MCF 10A (cell line): ENCODE results near the gene PKN2. TPM values are rescaled to one million over a fixed set of nuclear protein-coding genes. Genes with fewer than 3 reads are reported as not detected.

ENCODE experiments used
- BruUV-seq: library from RNA; stranded (reverse); fragments of 400-500 nt; replicated peaks from 2 replicates; lab custom pipeline; 2021; lab: Mats Ljungman, UMichigan
- CTCF ChIA-PET: fragments of 300-600 bp; sonication (Branson Sonifier 250); formaldehyde crosslinking; extraction: SDS; loops from one replicate; lab custom pipeline; 2021; ENCODE audit warnings: antibody characterized with exemption, inconsistent platforms; lab: Yijun Ruan, JAX
- POLR2A ChIA-PET: fragments of 300-600, 350-650 bp; sonication (Branson Sonifier 250); formaldehyde crosslinking; extraction: SDS; loops from one replicate; lab custom pipeline; 2020; ENCODE audit warnings: antibody characterized with exemption, inconsistent platforms; lab: Yijun Ruan, JAX
- DNase-seq: peaks from one replicate; pipeline ENCODE4 v3.0.0-alpha.2; 2018; ENCODE audit not compliant: unreplicated experiment
- H3K27ac Mint-ChIP-seq: one replicate; pipeline ENCODE4 v1.8.0; 2022; ENCODE audit warnings: mild to moderate bottlenecking, low read depth, mixed read lengths; ENCODE audit not compliant: unreplicated experiment
- H3K27me3 Mint-ChIP-seq: one replicate; pipeline ENCODE4 v1.8.0; 2022; ENCODE audit warnings: mixed read lengths; ENCODE audit not compliant: insufficient read depth, unreplicated experiment
- H3K36me3 Mint-ChIP-seq: one replicate; pipeline ENCODE4 v1.8.0; 2022; ENCODE audit warnings: mild to moderate bottlenecking, moderate library complexity, mixed read lengths; ENCODE audit not compliant: insufficient read depth, unreplicated experiment
- H3K4me1 Mint-ChIP-seq: one replicate; pipeline ENCODE4 v1.8.0; 2022; ENCODE audit warnings: mixed read lengths; ENCODE audit not compliant: insufficient read depth, unreplicated experiment
- H3K4me3 Mint-ChIP-seq: one replicate; pipeline ENCODE4 v1.8.0; 2022; ENCODE audit warnings: mild to moderate bottlenecking, moderate library complexity, mixed read lengths; ENCODE audit not compliant: unreplicated experiment
- H3K9me3 Mint-ChIP-seq: one replicate; pipeline ENCODE4 v1.8.0; 2022; ENCODE audit warnings: mixed read lengths; ENCODE audit not compliant: unreplicated experiment
- CTCF ChIP-seq: fragments of 200-600 bp; IDR thresholded peaks from one replicate; pipeline ENCODE4 v1.8.0; 2022; ENCODE audit warnings: antibody characterized with exemption, mild to moderate bottlenecking; ENCODE audit not compliant: unreplicated experiment
- intact Hi-C: fragments of 100-400 bp; cut with micrococcal nuclease; formaldehyde crosslinking; loops from 2 replicates; pipeline ENCODE4 v1.14.1; 2022
- total RNA-seq: library from RNA; stranded (reverse); gene quantifications from 2 replicates; pipeline ENCODE4 v1.2.3, GENCODE V29; 2022

PKN2 gene
- total RNA-seq, 1 experiment from 2014 or later = 40.2 TPM

- Mint-ChIP-seq H3K4me3 (no peak overlapping the region), H3K4me1 (peaks cover 22% of the 10 kb centered on the region), H3K27ac (peak overlapping the region; percentile 68), H3K36me3 (peaks cover 55% of the 10 kb centered on the region), H3K9me3 (no peaks in the 10 kb centered on the region), H3K27me3 (no peaks in the 10 kb centered on the region)
- ChIA-PET CTCF (interaction anchor here (0.9 to 1.0 kb wide), 2 partner anchors 75 to 118 kb away, joined by 3 to 4 read pairs; no protein-coding TSS in a partner anchor), POLR2A (interaction anchor here (0.6 to 1.2 kb wide), 4 partner anchors 10 to 64 kb away, joined by 3 to 4 read pairs (median 3); no protein-coding TSS in a partner anchor)
- intact Hi-C loops = no loop called here
- peak; percentile 69 for DNase-seq
- BruUV-seq = no TSS peak
- TF ChIP-seq CTCF = no peak
These were observed 89.6 kb downstream of the PKN2 start for GRCh38 chr1:88773540-88774150.

GRCh38 chr1:88774151-88774556 lies 90.1 kb downstream of the PKN2 start:
- H3K36me3 Mint-ChIP-seq = peaks cover 60% of the 10 kb centered on the region
- ChIA-PET POLR2A (interaction anchor here (0.7 to 1.2 kb wide), 4 partner anchors 9 to 22 kb away, joined by 3 to 5 read pairs (median 4); no protein-coding TSS in a partner anchor), CTCF (interaction anchor here (0.9 to 1.5 kb wide), 4 partner anchors 20 to 118 kb away, joined by 3 to 4 read pairs (median 3); no protein-coding TSS in a partner anchor)
- no peaks in the 10 kb centered on the region for H3K27me3 Mint-ChIP-seq
- no peaks in the 10 kb centered on the region for H3K9me3 Mint-ChIP-seq
- BruUV-seq = no TSS peak
- no peak overlapping the region for H3K4me3 Mint-ChIP-seq
- DNase-seq = peak; percentile 64
- TF ChIP-seq CTCF = no peak
- peak overlapping the region; percentile 68 for H3K27ac Mint-ChIP-seq
- peaks cover 22% of the 10 kb centered on the region for H3K4me1 Mint-ChIP-seq
- intact Hi-C loops = no loop called here

- H3K4me3 Mint-ChIP-seq = no peak overlapping the region
- H3K9me3 Mint-ChIP-seq = no peaks in the 10 kb centered on the region
- H3K27me3 Mint-ChIP-seq = no peaks in the 10 kb centered on the region
- no peak for DNase-seq
- no TSS peak for BruUV-seq
- TF ChIP-seq CTCF = no peak
- intact Hi-C loops = no loop called here
- POLR2A ChIA-PET = no interaction called here
- CTCF ChIA-PET = interaction anchor here (0.7 kb wide), 2 partner anchors 41 to 1647 kb away, joined by 3 to 6 read pairs; no protein-coding TSS in a partner anchor
- no peak overlapping the region for H3K27ac Mint-ChIP-seq
- H3K4me1 Mint-ChIP-seq = peaks cover 22% of the 10 kb centered on the region
- peaks cover 48% of the 10 kb centered on the region for H3K36me3 Mint-ChIP-seq
These were observed 93.6 kb downstream of the PKN2 start for GRCh38 chr1:88777604-88778149.

GRCh38 chr1:88779880-88780279 lies 95.8 kb downstream of the PKN2 start:
- H3K4me3 Mint-ChIP-seq = no peak overlapping the region
- peaks cover 52% of the 10 kb centered on the region for H3K36me3 Mint-ChIP-seq
- no peaks in the 10 kb centered on the region for H3K9me3 Mint-ChIP-seq
- CTCF ChIA-PET = interaction anchor here (0.6 to 0.9 kb wide), 2 partner anchors 45 to 95 kb away, joined by 3 read pairs; no protein-coding TSS in a partner anchor
- H3K27me3 Mint-ChIP-seq = no peaks in the 10 kb centered on the region
- no peak overlapping the region for H3K27ac Mint-ChIP-seq
- POLR2A ChIA-PET = interaction anchor here (0.7 kb wide), 1 partner anchor 1153 kb away, joined by 3 read pairs; no protein-coding TSS in a partner anchor
- H3K4me1 Mint-ChIP-seq = peaks cover 6% of the 10 kb centered on the region
- BruUV-seq = no TSS peak
- TF ChIP-seq CTCF = no peak
- DNase-seq = no peak
- intact Hi-C loops = no loop called here
